WTC11 (cell line): ENCODE results near the gene EEFSEC. TPM values are rescaled to one million over a fixed set of nuclear protein-coding genes. Genes with fewer than 3 reads are reported as not detected.
A peak's percentile ranks its signal among the peaks of the same experiment; 100 is the strongest.

ENCODE experiments used
- ATAC-seq: fragments of 200-7000 bp; cut with Tn5 transposase; 2 replicates; pipeline ENCODE4 v1.10.0; 2021; ENCODE audit warnings: mild to moderate bottlenecking, moderate library complexity
- CTCF ChIA-PET: fragments of 300-600 bp; sonication (Branson Sonifier 250); formaldehyde crosslinking; loops from one replicate; lab custom pipeline; 2021; ENCODE audit warnings: antibody characterized with exemption; lab: Charles Lee
- POLR2A ChIA-PET: fragments of 350-600 bp; sonication (Branson Sonifier 250); formaldehyde crosslinking; loops from one replicate; lab custom pipeline; 2021; ENCODE audit warnings: antibody characterized with exemption; lab: Charles Lee
- DNase-seq: peaks from one replicate; pipeline ENCODE4 v3.0.0; 2021; ENCODE audit warnings: low spot score
- H3K27ac Mint-ChIP-seq: 2 replicates; pipeline ENCODE4 v1.8.0; 2021; ENCODE audit warnings: mixed read lengths
- H3K27me3 Mint-ChIP-seq: 2 replicates; pipeline ENCODE4 v1.8.0; 2021; ENCODE audit warnings: low read depth, mild to moderate bottlenecking, moderate library complexity, mixed read lengths
- H3K36me3 Mint-ChIP-seq: 2 replicates; pipeline ENCODE4 v1.8.0; 2021; ENCODE audit warnings: mixed read lengths
- H3K4me1 Mint-ChIP-seq: 2 replicates; pipeline ENCODE4 v1.8.0; 2022; ENCODE audit warnings: mixed read lengths
- H3K4me3 Mint-ChIP-seq: 2 replicates; pipeline ENCODE4 v1.8.0; 2021; ENCODE audit warnings: mild to moderate bottlenecking, moderate library complexity, mixed read lengths
- H3K9me3 Mint-ChIP-seq: 2 replicates; pipeline ENCODE4 v1.8.0; 2021; ENCODE audit warnings: mixed read lengths
- ETV6 ChIP-seq: sonication (generic); formaldehyde crosslinking; IDR thresholded peaks from 2 replicates; pipeline ENCODE4 v1.8.1; 2022; ENCODE audit warnings: mild to moderate bottlenecking, missing genetic modification reagents
- IRF2 ChIP-seq: sonication (generic); formaldehyde crosslinking; IDR thresholded peaks from 2 replicates; pipeline ENCODE4 v1.8.0; 2022; ENCODE audit warnings: low read depth, missing genetic modification reagents, borderline replicate concordance
- SMAD3 ChIP-seq: sonication (generic); formaldehyde crosslinking; IDR thresholded peaks from 2 replicates; pipeline ENCODE4 v1.8.0; 2022; ENCODE audit warnings: missing genetic modification reagents, mild to moderate bottlenecking, borderline replicate concordance
- ZNF396 ChIP-seq: fragments of 250-450 bp; sonication (Bioruptor Pico); IDR thresholded peaks from 2 replicates; pipeline ENCODE4 v1.8.0; 2021; ENCODE audit warnings: mild to moderate bottlenecking, moderate library complexity, borderline replicate concordance
- total RNA-seq: library from RNA; stranded (reverse); gene quantifications from 3 replicates; pipeline ENCODE4 v1.2.3, GENCODE V29; 2021
- TF ChIP-seq, protein P1 (sequence below): sonication (generic); formaldehyde crosslinking; IDR thresholded peaks from 2 replicates; pipeline ENCODE4 v1.8.0; 2022; ENCODE audit warnings: missing genetic modification reagents
- TF ChIP-seq, protein P2 (sequence below): fragments of 250-450 bp; sonication (Bioruptor Pico); IDR thresholded peaks from 2 replicates; pipeline ENCODE4 v1.9.0; 2021; ENCODE audit warnings: mild to moderate bottlenecking, borderline replicate concordance
- TF ChIP-seq, protein P3 (sequence below): sonication (generic); formaldehyde crosslinking; IDR thresholded peaks from 2 replicates; pipeline ENCODE4 v1.8.1; 2023; ENCODE audit warnings: mild to moderate bottlenecking, missing genetic modification reagents, moderate library complexity
- TF ChIP-seq, protein P4 (sequence below): sonication (generic); formaldehyde crosslinking; IDR thresholded peaks from 2 replicates; pipeline ENCODE4 v1.8.1; 2023; ENCODE audit warnings: mild to moderate bottlenecking, missing genetic modification reagents, borderline replicate concordance
- TF ChIP-seq, protein P5 (sequence below): sonication (generic); formaldehyde crosslinking; conservative IDR thresholded peaks from 2 replicates; pipeline ENCODE4 v1.8.1; 2022; ENCODE audit warnings: mild to moderate bottlenecking, missing genetic modification reagents

The EEFSEC gene
- total RNA-seq, 1 experiment from 2014 or later, result 13.7 TPM

DNA sequence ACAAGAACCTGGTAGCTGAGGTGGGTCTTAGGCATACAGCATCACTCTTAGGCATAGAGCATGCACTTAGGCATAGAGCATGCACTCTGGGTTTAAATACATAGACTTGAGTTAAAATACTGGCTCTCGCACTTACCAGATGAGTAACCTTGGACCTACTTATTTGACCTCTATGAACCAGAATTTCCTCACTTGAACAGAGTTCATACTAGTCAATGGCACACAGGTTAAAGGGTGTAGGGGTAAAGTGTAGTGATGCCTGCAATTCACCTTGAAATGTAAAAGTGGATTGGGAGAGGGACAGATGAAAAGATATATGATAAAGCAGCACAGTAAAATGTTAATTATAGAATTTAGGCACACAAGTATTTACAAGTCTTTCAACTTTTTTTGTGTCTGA, 31.3 kb upstream of the EEFSEC start (continued):
- TF ChIP-seq, protein P1, sequence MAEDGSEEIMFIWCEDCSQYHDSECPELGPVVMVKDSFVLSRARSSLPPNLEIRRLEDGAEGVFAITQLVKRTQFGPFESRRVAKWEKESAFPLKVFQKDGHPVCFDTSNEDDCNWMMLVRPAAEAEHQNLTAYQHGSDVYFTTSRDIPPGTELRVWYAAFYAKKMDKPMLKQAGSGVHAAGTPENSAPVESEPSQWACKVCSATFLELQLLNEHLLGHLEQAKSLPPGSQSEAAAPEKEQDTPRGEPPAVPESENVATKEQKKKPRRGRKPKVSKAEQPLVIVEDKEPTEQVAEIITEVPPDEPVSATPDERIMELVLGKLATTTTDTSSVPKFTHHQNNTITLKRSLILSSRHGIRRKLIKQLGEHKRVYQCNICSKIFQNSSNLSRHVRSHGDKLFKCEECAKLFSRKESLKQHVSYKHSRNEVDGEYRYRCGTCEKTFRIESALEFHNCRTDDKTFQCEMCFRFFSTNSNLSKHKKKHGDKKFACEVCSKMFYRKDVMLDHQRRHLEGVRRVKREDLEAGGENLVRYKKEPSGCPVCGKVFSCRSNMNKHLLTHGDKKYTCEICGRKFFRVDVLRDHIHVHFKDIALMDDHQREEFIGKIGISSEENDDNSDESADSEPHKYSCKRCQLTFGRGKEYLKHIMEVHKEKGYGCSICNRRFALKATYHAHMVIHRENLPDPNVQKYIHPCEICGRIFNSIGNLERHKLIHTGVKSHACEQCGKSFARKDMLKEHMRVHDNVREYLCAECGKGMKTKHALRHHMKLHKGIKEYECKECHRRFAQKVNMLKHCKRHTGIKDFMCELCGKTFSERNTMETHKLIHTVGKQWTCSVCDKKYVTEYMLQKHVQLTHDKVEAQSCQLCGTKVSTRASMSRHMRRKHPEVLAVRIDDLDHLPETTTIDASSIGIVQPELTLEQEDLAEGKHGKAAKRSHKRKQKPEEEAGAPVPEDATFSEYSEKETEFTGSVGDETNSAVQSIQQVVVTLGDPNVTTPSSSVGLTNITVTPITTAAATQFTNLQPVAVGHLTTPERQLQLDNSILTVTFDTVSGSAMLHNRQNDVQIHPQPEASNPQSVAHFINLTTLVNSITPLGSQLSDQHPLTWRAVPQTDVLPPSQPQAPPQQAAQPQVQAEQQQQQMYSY (CRISPR knock-in tag), result no peak
- TF ChIP-seq IRF2 (CRISPR knock-in tag) (no peak), SMAD3 (CRISPR knock-in tag) (no peak)

DNA sequence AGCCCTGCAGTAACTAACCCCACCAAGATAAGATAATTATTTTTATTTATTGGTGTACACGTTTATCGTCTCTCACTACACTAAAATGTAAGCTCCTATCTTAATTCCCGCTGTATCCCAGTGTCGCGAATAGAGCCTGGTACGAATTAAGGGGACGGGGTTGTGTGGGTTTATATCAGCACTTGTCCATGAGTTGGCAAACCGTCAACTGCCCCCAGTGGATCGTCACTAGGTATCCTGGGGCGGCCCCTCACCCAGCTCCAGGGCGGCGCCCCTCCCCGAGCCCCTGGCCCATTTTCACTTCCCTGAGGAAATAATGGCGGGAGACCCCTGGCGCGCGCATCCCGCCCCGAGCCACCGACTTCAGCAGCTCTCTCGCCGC, 30.1 kb upstream of the EEFSEC start:
- peaks cover 17% of the 10 kb centered on the region for H3K36me3 Mint-ChIP-seq
- ATAC-seq (no peak), DNase-seq (no peak)
- TF ChIP-seq, protein P2, sequence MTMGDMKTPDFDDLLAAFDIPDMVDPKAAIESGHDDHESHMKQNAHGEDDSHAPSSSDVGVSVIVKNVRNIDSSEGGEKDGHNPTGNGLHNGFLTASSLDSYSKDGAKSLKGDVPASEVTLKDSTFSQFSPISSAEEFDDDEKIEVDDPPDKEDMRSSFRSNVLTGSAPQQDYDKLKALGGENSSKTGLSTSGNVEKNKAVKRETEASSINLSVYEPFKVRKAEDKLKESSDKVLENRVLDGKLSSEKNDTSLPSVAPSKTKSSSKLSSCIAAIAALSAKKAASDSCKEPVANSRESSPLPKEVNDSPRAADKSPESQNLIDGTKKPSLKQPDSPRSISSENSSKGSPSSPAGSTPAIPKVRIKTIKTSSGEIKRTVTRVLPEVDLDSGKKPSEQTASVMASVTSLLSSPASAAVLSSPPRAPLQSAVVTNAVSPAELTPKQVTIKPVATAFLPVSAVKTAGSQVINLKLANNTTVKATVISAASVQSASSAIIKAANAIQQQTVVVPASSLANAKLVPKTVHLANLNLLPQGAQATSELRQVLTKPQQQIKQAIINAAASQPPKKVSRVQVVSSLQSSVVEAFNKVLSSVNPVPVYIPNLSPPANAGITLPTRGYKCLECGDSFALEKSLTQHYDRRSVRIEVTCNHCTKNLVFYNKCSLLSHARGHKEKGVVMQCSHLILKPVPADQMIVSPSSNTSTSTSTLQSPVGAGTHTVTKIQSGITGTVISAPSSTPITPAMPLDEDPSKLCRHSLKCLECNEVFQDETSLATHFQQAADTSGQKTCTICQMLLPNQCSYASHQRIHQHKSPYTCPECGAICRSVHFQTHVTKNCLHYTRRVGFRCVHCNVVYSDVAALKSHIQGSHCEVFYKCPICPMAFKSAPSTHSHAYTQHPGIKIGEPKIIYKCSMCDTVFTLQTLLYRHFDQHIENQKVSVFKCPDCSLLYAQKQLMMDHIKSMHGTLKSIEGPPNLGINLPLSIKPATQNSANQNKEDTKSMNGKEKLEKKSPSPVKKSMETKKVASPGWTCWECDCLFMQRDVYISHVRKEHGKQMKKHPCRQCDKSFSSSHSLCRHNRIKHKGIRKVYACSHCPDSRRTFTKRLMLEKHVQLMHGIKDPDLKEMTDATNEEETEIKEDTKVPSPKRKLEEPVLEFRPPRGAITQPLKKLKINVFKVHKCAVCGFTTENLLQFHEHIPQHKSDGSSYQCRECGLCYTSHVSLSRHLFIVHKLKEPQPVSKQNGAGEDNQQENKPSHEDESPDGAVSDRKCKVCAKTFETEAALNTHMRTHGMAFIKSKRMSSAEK (CRISPR knock-in tag), result no peak
- TF ChIP-seq, protein P3, sequence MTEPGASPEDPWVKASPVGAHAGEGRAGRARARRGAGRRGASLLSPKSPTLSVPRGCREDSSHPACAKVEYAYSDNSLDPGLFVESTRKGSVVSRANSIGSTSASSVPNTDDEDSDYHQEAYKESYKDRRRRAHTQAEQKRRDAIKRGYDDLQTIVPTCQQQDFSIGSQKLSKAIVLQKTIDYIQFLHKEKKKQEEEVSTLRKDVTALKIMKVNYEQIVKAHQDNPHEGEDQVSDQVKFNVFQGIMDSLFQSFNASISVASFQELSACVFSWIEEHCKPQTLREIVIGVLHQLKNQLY (CRISPR knock-in tag), result 0 out of 2 replicates have a peak, but pooled peaks have one; percentile 53
- TF ChIP-seq ETV6 (no peak), ZNF396 (CRISPR knock-in tag) (no peak)
- TF ChIP-seq, protein P4, sequence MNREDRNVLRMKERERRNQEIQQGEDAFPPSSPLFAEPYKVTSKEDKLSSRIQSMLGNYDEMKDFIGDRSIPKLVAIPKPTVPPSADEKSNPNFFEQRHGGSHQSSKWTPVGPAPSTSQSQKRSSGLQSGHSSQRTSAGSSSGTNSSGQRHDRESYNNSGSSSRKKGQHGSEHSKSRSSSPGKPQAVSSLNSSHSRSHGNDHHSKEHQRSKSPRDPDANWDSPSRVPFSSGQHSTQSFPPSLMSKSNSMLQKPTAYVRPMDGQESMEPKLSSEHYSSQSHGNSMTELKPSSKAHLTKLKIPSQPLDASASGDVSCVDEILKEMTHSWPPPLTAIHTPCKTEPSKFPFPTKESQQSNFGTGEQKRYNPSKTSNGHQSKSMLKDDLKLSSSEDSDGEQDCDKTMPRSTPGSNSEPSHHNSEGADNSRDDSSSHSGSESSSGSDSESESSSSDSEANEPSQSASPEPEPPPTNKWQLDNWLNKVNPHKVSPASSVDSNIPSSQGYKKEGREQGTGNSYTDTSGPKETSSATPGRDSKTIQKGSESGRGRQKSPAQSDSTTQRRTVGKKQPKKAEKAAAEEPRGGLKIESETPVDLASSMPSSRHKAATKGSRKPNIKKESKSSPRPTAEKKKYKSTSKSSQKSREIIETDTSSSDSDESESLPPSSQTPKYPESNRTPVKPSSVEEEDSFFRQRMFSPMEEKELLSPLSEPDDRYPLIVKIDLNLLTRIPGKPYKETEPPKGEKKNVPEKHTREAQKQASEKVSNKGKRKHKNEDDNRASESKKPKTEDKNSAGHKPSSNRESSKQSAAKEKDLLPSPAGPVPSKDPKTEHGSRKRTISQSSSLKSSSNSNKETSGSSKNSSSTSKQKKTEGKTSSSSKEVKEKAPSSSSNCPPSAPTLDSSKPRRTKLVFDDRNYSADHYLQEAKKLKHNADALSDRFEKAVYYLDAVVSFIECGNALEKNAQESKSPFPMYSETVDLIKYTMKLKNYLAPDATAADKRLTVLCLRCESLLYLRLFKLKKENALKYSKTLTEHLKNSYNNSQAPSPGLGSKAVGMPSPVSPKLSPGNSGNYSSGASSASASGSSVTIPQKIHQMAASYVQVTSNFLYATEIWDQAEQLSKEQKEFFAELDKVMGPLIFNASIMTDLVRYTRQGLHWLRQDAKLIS (CRISPR knock-in tag), result no peak
- TF ChIP-seq, protein P5, sequence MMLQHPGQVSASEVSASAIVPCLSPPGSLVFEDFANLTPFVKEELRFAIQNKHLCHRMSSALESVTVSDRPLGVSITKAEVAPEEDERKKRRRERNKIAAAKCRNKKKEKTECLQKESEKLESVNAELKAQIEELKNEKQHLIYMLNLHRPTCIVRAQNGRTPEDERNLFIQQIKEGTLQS, result no peak
- H3K4me1 Mint-ChIP-seq, result peaks cover 15% of the 10 kb centered on the region
- H3K27ac Mint-ChIP-seq, result peak overlapping the region; percentile 95; the same call in 1 of the 2 replicates
- peak overlapping the region; percentile 97 for H3K4me3 Mint-ChIP-seq
- 0 out of 2 replicates have a peak, but pooled peaks cover 7% of the 10 kb centered on the region for H3K9me3 Mint-ChIP-seq
- H3K27me3 Mint-ChIP-seq, result peaks cover 7% of the 10 kb centered on the region
- POLR2A ChIA-PET, result interaction anchor here (0.9 to 1.5 kb wide), 3 partner anchors 10 to 31 kb away, joined by 3 to 5 read pairs (median 4); no protein-coding TSS in a partner anchor
- CTCF ChIA-PET, result interaction anchor here (1.0 to 2.4 kb wide), 8 partner anchors 10 to 443 kb away, joined by 3 to 26 read pairs (median 4); partner anchors contain the start of gene EEFSEC
